Measurements from ENCODE around the gene LRRC47.

Gene LRRC47

GRCh38 chr1:3747522-3747848 is 48.8 kb downstream of the LRRC47 start:
- Histone ChIP-seq H3F3A (ENCODE audit: insufficient read depth, low read length) (no peaks in the 10 kb centered on the region), H3K9ac (ENCODE audit: low read length) (no peak overlapping the region), H3K27me3 (replicated peaks; ENCODE audit: insufficient read depth, low read length) (peaks cover 29% of the 10 kb centered on the region), H3K27ac (ENCODE audit: low read length) (no peak overlapping the region), H3K4me1 (ENCODE audit: low read length) (peaks cover 5% of the 10 kb centered on the region; the same call in 1 of the 2 replicates), H4K20me1 (ENCODE audit: insufficient read depth, low read length) (no peaks in the 10 kb centered on the region), H3K36me3 (replicated peaks; ENCODE audit: insufficient read depth, low read length) (no peaks in the 10 kb centered on the region), H2AFZ (ENCODE audit: low read length) (peak overlapping the region; percentile 75; the same call in 1 of the 2 replicates), H3K4me3 (ENCODE audit: low read length) (peak overlapping the region; percentile 46), H3K9me3 (replicated peaks; ENCODE audit: insufficient read depth, low read length) (no peaks in the 10 kb centered on the region), H3K79me2 (ENCODE audit: low read length) (no peaks in the 10 kb centered on the region), H3K4me2 (ENCODE audit: low read depth, low read length) (peak overlapping the region; percentile 60; the same call in 1 of the 2 replicates), H3K9me2 (replicated peaks; ENCODE audit: insufficient read depth, low read length) (no peaks in the 10 kb centered on the region)
- TF ChIP-seq EZH2phosphoT487 (IDR thresholded peaks at IDR 0.05; ENCODE audit: low read length) (no peak), CTCF (IDR thresholded peaks at IDR 0.05; ENCODE audit: low read length) (no peak), EZH2 (optimal IDR thresholded peaks at IDR 0.05; ENCODE audit: low read depth, low read length) (no peak)
- DNase-seq: no peak

GRCh38 chr1:3746830-3747521 is 49.3 kb downstream of the LRRC47 start:
- Histone ChIP-seq H2AFZ (ENCODE audit: low read length) (peak overlapping the region; percentile 75), H3K27ac (ENCODE audit: low read length) (no peak overlapping the region), H3F3A (ENCODE audit: insufficient read depth, low read length) (no peaks in the 10 kb centered on the region), H3K4me1 (ENCODE audit: low read length) (peaks cover 5% of the 10 kb centered on the region; the same call in 1 of the 2 replicates), H3K79me2 (ENCODE audit: low read length) (no peaks in the 10 kb centered on the region), H3K27me3 (replicated peaks; ENCODE audit: insufficient read depth, low read length) (peaks cover 24% of the 10 kb centered on the region), H3K9me2 (replicated peaks; ENCODE audit: insufficient read depth, low read length) (no peaks in the 10 kb centered on the region), H3K4me2 (ENCODE audit: low read depth, low read length) (peak overlapping the region; percentile 60; the same call in 1 of the 2 replicates), H3K4me3 (ENCODE audit: low read length) (peak overlapping the region; percentile 46), H3K9ac (ENCODE audit: low read length) (peak overlapping the region; percentile 23; the same call in 1 of the 2 replicates), H4K20me1 (ENCODE audit: insufficient read depth, low read length) (no peaks in the 10 kb centered on the region), H3K36me3 (replicated peaks; ENCODE audit: insufficient read depth, low read length) (no peaks in the 10 kb centered on the region), H3K9me3 (replicated peaks; ENCODE audit: insufficient read depth, low read length) (no peaks in the 10 kb centered on the region)
- TF ChIP-seq EZH2 (optimal IDR thresholded peaks at IDR 0.05; ENCODE audit: low read depth, low read length): no peak
- TF ChIP-seq EZH2phosphoT487 (IDR thresholded peaks at IDR 0.05; ENCODE audit: low read length): no peak
- no peak for TF ChIP-seq CTCF (IDR thresholded peaks at IDR 0.05; ENCODE audit: low read length)
- DNase-seq: peak; percentile 70

GRCh38 chr1:3746389-3746829 is 49.9 kb downstream of the LRRC47 start:
- H3K4me2 ChIP-seq (ENCODE audit: low read depth, low read length): peak overlapping the region; percentile 60; the same call in 1 of the 2 replicates
- H4K20me1 ChIP-seq (ENCODE audit: insufficient read depth, low read length): no peaks in the 10 kb centered on the region
- DNase-seq: no peak
- peaks cover 20% of the 10 kb centered on the region for H3K27me3 ChIP-seq (replicated peaks; ENCODE audit: insufficient read depth, low read length)
- no peak overlapping the region for H2AFZ ChIP-seq (ENCODE audit: low read length)
- no peaks in the 10 kb centered on the region for H3K79me2 ChIP-seq (ENCODE audit: low read length)
- no peak overlapping the region for H3K9ac ChIP-seq (ENCODE audit: low read length)
- no peak overlapping the region for H3K27ac ChIP-seq (ENCODE audit: low read length)
- H3K9me2 ChIP-seq (replicated peaks; ENCODE audit: insufficient read depth, low read length): no peaks in the 10 kb centered on the region
- TF ChIP-seq EZH2 (optimal IDR thresholded peaks at IDR 0.05; ENCODE audit: low read depth, low read length): no peak
- H3K36me3 ChIP-seq (replicated peaks; ENCODE audit: insufficient read depth, low read length): no peaks in the 10 kb centered on the region
- H3K4me1 ChIP-seq (ENCODE audit: low read length): peaks cover 5% of the 10 kb centered on the region; the same call in 1 of the 2 replicates
- peak overlapping the region; percentile 46; the same call in 1 of the 2 replicates for H3K4me3 ChIP-seq (ENCODE audit: low read length)
- no peaks in the 10 kb centered on the region for H3K9me3 ChIP-seq (replicated peaks; ENCODE audit: insufficient read depth, low read length)
- no peaks in the 10 kb centered on the region for H3F3A ChIP-seq (ENCODE audit: insufficient read depth, low read length)
